LNCaP clone FGC (cell line): ENCODE results near the gene BAZ1B.
"Not testable (repeated sequence)": the region's sequence is repeated elsewhere in the genome, so short reads cannot be mapped to it uniquely, and the experiment has no call there.

ENCODE experiments used
- DNase-seq: peaks from one replicate; pipeline ENCODE4 v3.0.0-alpha.2; 2011; ENCODE audit warnings: low read depth
- H3K4me3 ChIP-seq: 2 replicates; pipeline ENCODE4 v1.5.1; 2011; ENCODE audit warnings: mild to moderate bottlenecking, low read depth, low read length, control low read depth
- TF ChIP-seq, protein P1 (sequence below): IDR thresholded peaks from 2 replicates; pipeline ENCODE4 v1.5.1; 2012; ENCODE audit warnings: mild to moderate bottlenecking; ENCODE audit not compliant: control insufficient read depth, insufficient read depth; ENCODE audit errors: extremely low read depth

The BAZ1B gene

DNA sequence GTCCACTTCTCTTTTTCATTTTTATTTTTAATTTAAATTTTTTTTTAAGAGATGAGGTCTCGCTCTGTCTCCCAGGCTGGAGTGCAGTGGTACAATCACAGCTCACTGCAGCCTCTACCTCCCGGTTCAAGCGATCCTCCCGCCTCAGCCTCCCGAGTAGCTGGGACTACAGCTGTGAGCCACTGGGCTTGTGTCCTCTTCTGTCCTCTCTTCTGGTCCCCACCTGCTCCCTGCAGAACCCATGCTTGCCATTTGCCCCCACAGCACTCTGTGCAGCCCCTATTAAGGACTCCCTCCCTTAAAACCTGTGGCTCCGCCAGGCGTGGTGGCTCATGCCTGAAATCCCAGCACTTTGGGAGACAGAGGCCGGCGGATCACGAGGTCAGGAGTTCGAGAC is 97.6 kb downstream of the BAZ1B start:
- TF ChIP-seq, protein P1, sequence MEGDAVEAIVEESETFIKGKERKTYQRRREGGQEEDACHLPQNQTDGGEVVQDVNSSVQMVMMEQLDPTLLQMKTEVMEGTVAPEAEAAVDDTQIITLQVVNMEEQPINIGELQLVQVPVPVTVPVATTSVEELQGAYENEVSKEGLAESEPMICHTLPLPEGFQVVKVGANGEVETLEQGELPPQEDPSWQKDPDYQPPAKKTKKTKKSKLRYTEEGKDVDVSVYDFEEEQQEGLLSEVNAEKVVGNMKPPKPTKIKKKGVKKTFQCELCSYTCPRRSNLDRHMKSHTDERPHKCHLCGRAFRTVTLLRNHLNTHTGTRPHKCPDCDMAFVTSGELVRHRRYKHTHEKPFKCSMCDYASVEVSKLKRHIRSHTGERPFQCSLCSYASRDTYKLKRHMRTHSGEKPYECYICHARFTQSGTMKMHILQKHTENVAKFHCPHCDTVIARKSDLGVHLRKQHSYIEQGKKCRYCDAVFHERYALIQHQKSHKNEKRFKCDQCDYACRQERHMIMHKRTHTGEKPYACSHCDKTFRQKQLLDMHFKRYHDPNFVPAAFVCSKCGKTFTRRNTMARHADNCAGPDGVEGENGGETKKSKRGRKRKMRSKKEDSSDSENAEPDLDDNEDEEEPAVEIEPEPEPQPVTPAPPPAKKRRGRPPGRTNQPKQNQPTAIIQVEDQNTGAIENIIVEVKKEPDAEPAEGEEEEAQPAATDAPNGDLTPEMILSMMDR = no peak
- no peak for DNase-seq
- no peak overlapping the region for H3K4me3 ChIP-seq

DNA sequence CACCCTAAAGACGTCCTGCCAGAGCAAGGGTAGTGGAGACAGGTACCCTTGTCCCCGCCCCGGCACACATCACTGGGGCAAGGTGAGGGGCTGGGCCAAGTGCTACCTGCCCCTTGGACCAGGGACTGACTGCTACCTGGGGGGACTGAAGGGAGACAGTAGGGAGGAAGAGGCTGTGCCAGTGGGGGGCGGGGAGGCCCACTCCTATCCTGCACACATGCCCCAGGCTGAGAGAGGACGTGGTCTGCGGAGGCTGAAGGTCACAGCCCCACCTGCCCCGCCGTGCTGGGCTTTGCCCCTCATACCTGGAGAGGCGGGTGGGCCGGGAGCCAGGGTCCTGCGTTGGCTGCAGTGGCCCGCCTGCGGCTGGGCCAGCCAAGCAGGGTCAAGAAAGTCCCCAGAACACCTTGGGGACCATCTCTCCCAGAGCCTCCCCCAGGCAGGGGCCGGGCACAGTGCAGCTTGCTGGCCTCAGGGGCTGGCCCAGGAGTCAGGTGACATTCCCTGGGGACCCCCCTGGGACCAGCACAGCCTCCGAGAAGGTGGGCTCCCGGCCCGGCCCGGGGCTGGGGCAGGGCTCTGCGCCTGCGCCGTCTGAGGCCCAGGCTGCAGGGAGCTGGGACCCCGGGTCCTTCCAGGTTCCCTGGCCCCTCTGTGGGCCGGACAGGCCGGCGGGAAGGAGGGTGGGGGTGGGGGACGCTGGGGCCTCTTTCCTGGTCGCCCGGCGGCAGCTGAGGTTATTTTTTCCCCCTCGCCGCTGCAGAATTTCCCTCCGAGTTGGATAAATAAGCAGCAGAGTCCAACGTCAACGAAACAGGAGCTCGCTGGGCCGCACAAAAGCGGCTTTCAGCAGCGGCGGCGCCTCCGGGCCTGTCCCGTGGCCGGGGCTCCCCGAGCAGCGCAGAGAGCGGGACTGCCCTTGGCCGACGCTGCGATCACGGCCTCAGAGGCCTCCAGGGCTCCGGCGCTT is 98.3 kb downstream of the BAZ1B start:
- no peak for DNase-seq
- TF ChIP-seq, protein P1 = no peak
- H3K4me3 ChIP-seq = no peak overlapping the region

DNA sequence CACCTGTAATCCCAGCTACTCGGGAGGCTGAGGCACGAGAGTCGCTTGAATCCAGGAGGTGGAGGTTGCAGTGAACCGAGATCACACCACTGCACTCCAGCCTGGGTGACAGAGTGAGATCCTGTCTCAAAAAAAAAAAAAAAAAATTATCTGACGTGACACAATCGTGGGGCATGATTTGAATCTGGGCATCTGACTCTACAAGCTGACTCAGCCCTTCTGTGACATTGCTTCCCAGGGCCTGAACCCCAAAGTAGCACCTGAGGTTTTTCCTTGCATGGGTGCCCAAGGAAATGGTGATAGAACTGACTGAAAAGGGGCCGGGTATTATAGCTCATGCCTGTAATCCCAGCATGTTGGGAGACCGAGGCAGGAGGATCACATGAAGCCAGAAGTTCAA is 101.5 kb downstream of the BAZ1B start:
- not testable (repeated sequence) for DNase-seq

DNA sequence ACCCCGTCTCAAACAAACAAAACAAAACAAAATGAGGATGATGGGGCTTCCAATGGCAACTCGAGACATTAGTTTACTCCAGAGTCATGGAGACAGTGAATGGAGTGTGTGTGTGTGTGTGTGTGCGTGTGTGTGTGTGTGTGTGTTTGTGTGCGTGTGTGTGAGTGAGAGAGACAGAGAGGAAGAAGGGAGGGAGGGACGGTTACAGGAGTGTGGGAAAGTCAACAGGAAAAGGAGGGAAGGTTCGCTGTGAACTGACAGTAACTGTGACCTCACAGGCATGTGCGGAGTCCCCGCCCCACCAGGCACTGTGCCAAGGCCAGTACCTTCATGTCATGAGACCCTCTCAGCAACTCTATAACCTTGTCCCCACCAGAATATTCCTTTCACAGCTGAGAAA is 102.1 kb downstream of the BAZ1B start:
- peak; percentile 27 for DNase-seq

More for the DNA sequence above, 101.5 kb downstream of the BAZ1B start:
- not testable (repeated sequence) for H3K4me3 ChIP-seq

DNA sequence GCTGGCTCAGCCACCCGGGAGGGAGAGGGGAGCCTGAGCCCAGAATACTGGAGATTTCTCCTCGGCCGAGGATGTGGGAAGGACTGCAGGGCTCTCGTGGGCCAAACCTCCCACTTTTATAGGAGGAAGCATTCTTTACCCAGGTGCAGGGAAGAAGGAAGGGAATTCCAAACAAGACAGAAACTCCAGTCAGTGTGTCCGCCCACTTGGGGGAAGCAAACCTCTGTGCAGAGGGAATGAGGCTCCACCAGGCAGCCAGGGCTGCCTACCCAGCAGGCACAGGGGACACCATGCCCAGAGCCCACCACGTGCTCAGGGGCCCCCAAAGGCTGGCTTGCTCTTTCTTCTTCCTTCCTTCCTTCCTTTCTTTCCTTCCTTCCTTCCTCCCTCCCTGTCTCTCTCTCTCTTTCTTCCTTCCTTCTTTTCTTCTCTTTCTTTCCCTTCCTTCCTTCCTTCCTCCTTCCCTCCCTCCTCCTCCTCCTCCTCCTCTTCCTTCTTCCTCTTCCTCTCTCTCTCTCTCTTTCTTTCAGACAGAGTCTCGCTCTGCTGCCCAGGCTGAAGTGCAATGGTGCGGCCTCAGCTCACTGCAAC is 103.9 kb downstream of the BAZ1B start:
- DNase-seq = no peak
- TF ChIP-seq, protein P1 = no peak
- no peak overlapping the region for H3K4me3 ChIP-seq

More for the DNA sequence above, 102.1 kb downstream of the BAZ1B start:
- not testable (repeated sequence) for H3K4me3 ChIP-seq

DNA sequence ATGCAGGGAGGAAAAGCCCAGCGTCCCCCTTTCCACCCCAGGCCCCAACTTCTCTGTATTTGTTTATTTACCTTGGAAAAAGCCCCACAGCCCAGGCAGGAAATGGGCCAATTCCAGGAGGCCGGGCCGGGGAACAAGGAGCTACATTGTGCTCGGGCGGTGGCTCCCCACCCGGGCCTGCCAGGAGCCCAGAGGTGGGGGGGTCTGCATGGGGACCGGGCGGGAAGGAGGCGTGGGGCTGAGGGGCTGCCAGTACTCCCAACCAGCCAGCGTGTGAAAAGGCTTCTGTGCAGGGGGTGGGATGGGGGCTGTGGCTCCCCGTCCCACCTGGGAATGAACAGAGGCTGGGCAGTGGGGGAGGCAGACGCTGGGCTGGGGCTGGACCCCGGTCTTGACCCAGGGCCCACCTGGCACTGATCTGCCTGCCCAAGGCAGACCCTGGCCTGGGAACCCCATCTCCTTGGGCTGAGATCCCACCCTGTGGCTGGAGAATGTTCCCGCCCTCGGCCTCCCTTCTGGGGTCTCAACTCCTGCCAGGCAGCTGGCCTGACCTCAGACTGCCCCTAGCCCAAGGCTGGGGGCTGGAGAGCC is 111.5 kb downstream of the BAZ1B start:
- not testable (repeated sequence) for DNase-seq, H3K4me3 ChIP-seq

DNA sequence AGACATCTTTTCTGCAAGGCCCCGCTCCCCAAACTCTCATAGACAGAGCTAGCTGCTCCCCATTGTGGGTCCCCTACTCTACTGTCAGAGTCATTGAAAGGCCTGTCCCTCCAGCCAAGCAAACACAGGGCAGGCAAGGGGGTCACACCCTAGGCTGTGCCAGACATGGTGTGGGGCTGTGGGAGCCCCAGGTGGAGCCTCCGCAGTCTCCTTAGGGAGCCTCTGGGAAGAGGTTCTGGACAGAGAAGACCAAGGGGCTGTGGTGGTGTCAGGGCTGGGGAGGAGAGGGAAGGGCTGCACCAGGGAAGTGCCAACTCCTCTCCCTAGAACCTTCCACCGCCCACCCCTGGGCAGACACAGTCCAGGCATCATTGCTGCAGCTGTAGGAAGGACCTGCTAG is 117.2 kb downstream of the BAZ1B start:
- DNase-seq, H3K4me3 ChIP-seq: not testable (repeated sequence)

DNA sequence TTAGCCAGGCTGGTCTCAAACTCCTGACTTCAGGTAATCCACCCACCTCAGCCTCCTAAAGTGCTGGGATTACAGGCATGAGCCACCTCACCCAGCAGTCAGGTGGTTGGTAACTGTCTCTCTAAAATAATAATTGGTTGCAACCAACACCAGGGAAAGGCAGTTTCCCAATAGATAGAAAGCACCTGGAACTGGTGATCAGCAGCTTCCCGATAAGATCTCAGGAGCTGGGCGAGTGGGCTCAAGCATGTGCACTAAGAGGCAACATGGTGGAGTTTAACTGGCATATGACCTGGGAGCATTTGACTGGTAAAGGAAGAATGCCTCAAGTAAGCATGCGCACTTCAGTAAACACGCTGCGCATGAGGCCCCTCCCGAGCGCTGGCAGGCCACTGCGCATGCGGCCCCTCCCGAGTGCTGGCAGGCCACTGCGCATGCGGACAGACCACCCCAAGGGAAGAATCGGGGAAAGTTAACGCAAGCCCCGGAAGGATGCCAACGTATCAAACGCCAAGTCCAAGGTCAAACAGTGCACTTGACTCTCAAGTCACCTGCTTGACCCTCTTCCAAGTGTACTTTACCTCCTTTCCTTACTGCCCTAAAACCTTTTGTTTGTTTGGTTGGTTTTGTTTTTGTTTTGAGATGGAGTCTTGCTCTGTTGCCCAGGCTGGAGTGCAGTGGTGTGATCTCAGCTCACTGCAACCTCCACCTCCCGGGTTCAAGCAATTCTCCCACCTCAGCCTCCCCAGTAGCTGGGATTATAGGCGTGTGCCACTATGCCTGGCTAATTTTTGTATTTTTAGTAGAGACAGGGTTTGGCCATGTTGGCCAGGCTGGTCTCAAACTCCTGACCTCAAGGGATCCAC is 122.7 kb downstream of the BAZ1B start:
- H3K4me3 ChIP-seq, DNase-seq: not testable (repeated sequence)

DNA sequence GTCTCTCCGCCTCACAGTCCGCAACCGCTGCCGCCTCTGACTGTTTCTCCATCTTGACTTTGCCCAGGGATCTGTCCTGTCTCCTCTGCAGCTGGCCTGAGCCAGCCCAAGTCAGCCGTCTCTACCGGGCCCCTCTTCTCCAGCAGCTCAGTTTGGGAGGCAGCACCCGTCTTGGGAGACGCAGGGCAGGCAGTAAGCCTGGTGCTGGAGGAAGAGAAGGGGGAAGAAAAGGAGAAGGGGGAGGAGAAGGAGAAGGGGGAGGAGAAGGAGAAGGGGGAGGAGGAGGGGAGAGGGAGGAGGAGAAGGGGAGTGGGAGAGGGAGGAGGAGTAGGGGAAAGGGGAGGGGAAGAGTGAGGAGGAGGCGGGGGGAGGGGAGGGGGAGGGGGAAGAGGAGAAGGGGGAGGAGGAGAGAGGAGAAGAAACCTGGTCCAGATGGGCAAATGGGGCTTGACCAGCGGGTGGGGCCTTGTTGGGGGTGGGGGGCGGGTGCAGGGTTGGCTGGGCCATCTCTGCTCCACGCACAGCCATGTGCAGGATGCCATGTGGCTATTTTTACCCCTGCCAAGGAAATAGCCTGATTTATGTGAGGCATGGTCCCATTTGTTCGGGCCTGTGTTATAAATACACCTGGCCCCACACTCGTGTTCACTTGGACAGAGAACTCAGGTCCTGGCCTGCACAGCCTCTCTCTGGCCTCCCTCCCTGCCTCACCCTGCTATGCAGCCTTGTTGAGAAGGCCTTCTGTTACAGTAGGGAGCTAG is 124.4 kb downstream of the BAZ1B start:
- H3K4me3 ChIP-seq = no peak overlapping the region
- TF ChIP-seq, protein P1 = no peak
- no peak for DNase-seq
